ENCODE measurements around the gene DDX4. TPM values are rescaled to one million over a fixed set of nuclear protein-coding genes. Genes with fewer than 3 reads are reported as not detected.
"Not testable (repeated sequence)": the region's sequence is repeated elsewhere in the genome, so short reads cannot be mapped to it uniquely, and the experiment has no call there.

The DDX4 gene
- total RNA-seq, 1 donor from 2014 or later = not detected

GRCh38 chr5:55715519-55716078, 22.3 kb upstream of the DDX4 start:
- ATAC-seq (no peak), DNase-seq (ENCODE audit: low spot score) (no peak)
- intact Hi-C loops (cut with DNase I) = no loop called here

GRCh38 chr5:55719026-55719425, 18.8 kb upstream of the DDX4 start:
- intact Hi-C loops (cut with DNase I); ATAC-seq; DNase-seq (ENCODE audit: low spot score): not testable (repeated sequence)

- intact Hi-C loops (cut with DNase I) = no loop called here
- DNase-seq (ENCODE audit: low spot score) (no peak), ATAC-seq (no peak)
Measured at GRCh38 chr5:55720188-55720703, 17.6 kb upstream of the DDX4 start.

- DNase-seq (ENCODE audit: low spot score) (no peak), ATAC-seq (no peak)
- intact Hi-C loops (cut with DNase I) = no loop called here
Measured at GRCh38 chr5:55724281-55724680, 13.6 kb upstream of the DDX4 start.

- intact Hi-C loops (cut with DNase I) = no loop called here
- no peak for ATAC-seq
- no peak for DNase-seq (ENCODE audit: low spot score)
Measured at GRCh38 chr5:55731848-55732247, 6.0 kb upstream of the DDX4 start.

GRCh38 chr5:55732585-55732984, 5.3 kb upstream of the DDX4 start:
- ATAC-seq (no peak), DNase-seq (ENCODE audit: low spot score) (no peak)
- intact Hi-C loops (cut with DNase I) = no loop called here

- DNase-seq (ENCODE audit: low spot score) = no peak
- intact Hi-C loops (cut with DNase I) = no loop called here
- no peak for ATAC-seq
Measured at GRCh38 chr5:55734658-55735057, 3.2 kb upstream of the DDX4 start.

- intact Hi-C loops (cut with DNase I) = no loop called here
- DNase-seq (ENCODE audit: low spot score) (no peak), ATAC-seq (no peak)
Measured at GRCh38 chr5:55742778-55743177, 4.9 kb downstream of the DDX4 start.

GRCh38 chr5:55747778-55748318, 10.0 kb downstream of the DDX4 start:
- intact Hi-C loops (cut with DNase I) = no loop called here

GRCh38 chr5:55749387-55749786, 11.5 kb downstream of the DDX4 start:
- ATAC-seq (no peak), DNase-seq (ENCODE audit: low spot score) (no peak)
- intact Hi-C loops (cut with DNase I) = no loop called here

More at GRCh38 chr5:55747778-55748318, 10.0 kb downstream of the DDX4 start:
- DNase-seq (ENCODE audit: low spot score) (no peak), ATAC-seq (no peak)

- intact Hi-C loops (cut with DNase I) = no loop called here
- DNase-seq (ENCODE audit: low spot score) (no peak), ATAC-seq (no peak)
Measured at GRCh38 chr5:55750063-55750462, 12.2 kb downstream of the DDX4 start.

- intact Hi-C loops (cut with DNase I) = no loop called here
- DNase-seq (ENCODE audit: low spot score) = no peak
- ATAC-seq = no peak
Measured at GRCh38 chr5:55750499-55750898, 12.6 kb downstream of the DDX4 start.

GRCh38 chr5:55758231-55758630, 20.4 kb downstream of the DDX4 start:
- DNase-seq (ENCODE audit: low spot score) (no peak), ATAC-seq (no peak)
- intact Hi-C loops (cut with DNase I) = no loop called here

- intact Hi-C loops (cut with DNase I) = no loop called here
- DNase-seq (ENCODE audit: low spot score) = no peak
- no peak for ATAC-seq
Measured at GRCh38 chr5:55758714-55759113, 20.9 kb downstream of the DDX4 start.

GRCh38 chr5:55761721-55762120, 23.9 kb downstream of the DDX4 start:
- intact Hi-C loops (cut with DNase I); DNase-seq (ENCODE audit: low spot score); ATAC-seq: not testable (repeated sequence)

- intact Hi-C loops (cut with DNase I) = no loop called here
- no peak for DNase-seq (ENCODE audit: low spot score)
- no peak for ATAC-seq
Measured at GRCh38 chr5:55763746-55764420, 26.0 kb downstream of the DDX4 start.

GRCh38 chr5:55768279-55768678, 30.4 kb downstream of the DDX4 start:
- ATAC-seq = no peak
- intact Hi-C loops (cut with DNase I) = no loop called here

GRCh38 chr5:55771175-55771655, 33.4 kb downstream of the DDX4 start:
- intact Hi-C loops (cut with DNase I) = no loop called here
- DNase-seq (ENCODE audit: low spot score) (no peak), ATAC-seq (no peak)

More at GRCh38 chr5:55768279-55768678, 30.4 kb downstream of the DDX4 start:
- DNase-seq (ENCODE audit: low spot score) = no peak

- intact Hi-C loops (cut with DNase I) = no loop called here
- no peak for DNase-seq (ENCODE audit: low spot score)
- no peak for ATAC-seq
Measured at GRCh38 chr5:55773057-55773456, 35.2 kb downstream of the DDX4 start.

- DNase-seq (ENCODE audit: low spot score) (no peak), ATAC-seq (no peak)
- intact Hi-C loops (cut with DNase I) = no loop called here
Measured at GRCh38 chr5:55777332-55777731, 39.5 kb downstream of the DDX4 start.

Data from sciatic nerve (tissue), 2 donors.